HG03196 (cell line): ENCODE results near the gene AGAP2.

Source experiments
- ATAC-seq: cut with Tn5 transposase; IDR thresholded peaks from one replicate; pipeline ENCODE4 v1.9.1; 2021; ENCODE audit not compliant: unreplicated experiment

AGAP2 gene

DNA sequence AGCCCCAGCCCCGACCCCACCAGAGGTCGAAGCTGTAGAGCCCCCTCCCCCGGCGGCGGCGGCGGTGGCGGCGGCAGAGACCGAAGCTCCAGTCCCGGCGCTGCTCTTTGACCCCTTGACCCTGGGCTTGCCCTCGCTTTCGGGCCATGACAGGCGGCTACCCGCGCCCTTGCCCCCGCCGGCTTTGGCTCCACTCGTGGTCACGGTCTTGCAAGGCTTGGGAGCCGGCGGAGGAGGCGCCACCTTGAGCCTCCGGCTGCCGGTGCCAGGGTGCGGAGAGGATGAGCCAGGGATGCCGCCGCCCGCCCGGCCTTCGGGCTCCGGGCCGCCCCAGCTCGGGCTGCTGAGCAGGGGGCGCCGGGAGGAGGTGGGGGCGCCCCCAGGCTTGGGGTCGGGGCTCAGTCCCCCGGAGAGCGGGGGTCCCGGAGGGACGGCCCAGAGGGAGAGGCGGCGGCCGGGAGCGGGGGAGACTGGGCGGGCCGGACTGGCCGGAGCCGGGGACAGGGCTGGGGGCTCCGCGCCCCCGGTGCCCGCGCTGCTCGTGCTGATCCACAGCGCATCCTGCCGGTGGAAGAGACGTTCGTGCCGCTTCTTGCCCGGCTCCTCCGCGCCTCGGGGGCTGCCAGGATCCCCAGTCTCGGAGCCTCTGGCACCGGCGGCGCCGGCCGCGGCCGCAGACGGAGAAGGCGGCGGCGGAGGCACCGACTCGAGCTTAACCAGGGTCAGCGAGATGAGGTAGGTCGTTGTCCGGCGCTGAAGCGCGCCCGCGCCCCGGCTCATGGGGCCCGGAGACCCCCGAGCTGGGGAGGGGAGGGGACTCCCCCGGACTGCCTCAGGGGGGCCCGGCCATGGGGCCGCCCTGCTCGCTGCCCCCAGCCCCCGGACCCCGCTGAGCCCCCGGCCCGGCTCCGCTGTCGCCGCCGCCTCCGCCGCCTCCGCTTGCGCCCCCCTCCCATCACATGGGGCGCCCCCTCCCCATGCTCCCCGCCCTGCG is 778 bp downstream of the AGAP2 start:
- ATAC-seq, result no peak

DNA sequence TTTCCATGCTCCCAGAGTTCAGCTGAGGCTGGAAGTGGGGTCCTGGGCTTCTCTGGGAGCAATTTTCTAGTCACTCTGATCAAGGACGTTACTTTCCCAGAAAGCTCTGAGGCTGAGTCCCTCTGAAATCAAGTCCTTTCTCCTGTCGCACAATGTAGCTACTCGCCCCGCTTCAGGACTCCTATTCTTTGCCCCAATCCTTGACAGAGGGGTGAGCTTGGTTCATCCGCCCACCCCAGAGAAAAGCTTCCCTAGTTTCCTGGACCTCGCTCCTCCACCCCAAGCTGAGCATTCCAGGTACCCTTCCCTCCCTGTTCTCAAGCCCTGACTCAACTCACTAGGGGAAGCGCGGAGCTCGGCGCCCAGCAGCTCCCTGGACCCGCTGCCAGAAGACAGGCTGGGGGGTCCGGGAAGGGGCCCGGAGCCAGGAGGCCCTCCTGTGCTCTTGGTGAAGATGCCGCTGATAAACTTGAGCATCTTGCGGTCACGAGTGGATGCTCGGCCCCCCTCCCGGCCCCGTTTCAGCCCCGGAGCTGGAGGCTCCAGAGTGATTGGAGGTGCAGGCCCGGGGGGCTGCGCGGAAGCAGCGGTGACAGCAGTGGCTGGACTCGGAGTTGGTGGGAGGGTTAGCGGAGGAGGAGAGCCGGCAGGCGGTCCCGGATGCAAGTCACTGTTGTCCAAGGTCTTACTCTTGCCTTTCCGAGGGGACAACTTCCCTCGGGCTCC is 1.6 kb downstream of the AGAP2 start:
- ATAC-seq, result no peak

GRCh38 chr12:57735952-57736740 is 2.4 kb downstream of the AGAP2 start:
- ATAC-seq, result no peak

DNA sequence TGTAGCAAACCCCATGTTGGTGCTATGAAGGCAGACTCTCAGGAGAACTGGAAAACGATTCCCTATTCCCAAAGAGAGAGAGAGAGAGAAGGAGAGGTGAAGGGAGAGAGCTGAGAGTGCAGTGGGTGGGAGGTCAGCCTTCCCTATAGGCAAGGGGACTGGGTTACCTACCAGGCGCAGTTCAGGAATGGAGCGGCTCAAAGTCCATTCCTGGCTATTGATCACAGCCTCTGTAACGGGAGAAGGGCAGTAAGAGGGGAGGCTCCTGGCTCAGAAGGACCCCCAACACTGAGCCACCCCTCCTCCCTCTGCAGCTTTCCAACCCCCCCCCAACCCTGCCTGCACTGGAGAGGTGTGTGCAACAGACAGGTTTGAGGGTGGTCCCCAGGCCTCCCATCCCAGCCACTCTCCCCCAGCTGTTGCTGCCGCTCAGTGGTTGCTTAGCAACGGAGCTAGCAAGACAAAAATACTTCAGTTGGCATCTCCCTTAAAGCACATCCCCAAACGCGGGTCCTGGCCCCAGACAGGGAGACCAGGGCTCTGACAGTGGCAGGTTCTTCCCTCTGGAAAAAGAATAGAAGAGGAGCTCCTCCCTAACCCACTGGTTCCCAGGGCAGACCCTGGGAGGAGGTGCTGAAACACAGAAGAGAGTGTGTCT is 3.2 kb downstream of the AGAP2 start:
- no peak for ATAC-seq

GRCh38 chr12:57734591-57734990 is 4.0 kb downstream of the AGAP2 start:
- ATAC-seq, result no peak

- ATAC-seq, result no peak
Observed at GRCh38 chr12:57733928-57734327, 4.6 kb downstream of the AGAP2 start.

DNA sequence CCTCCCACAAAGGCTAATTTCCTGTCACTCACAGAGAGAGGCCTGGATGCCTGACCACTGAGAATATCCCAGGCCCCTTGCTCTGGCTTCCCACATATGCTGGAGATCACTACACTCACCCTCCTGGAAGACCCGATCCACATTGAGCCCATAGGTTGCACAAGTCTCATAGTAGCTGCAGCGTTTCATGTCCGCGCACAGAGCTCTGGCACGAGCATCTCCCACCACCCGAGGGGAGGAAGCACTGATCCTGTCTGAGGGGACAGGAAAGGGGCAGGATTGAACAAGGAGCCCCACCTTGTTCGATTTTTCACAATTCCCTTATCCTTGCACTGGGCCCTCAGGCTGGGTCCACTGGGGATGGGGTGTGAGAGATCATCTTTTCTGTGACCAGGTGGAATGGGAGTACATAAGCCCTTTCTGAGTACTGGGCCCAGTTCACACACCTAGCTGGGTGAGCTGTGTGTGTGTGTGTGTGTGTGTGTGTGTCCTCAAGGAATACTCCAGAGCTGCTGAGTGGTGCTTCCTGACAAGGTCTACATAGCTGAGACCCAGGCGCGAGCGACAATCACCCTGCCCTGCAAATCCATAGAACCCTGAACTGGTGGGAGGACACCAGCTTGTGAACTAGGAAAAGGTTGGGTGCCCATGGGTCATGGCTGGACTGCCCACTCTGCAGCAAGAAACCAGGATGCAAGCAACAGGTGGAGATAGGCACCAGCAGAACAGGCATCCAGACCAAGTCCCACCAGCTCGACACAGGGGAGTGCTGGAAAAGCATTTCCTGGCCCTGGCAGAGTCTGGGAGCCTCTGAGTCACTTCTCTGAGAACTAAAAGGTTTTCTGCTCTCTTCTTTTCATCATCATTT is 5.6 kb downstream of the AGAP2 start:
- no peak for ATAC-seq

- no peak for ATAC-seq
Observed at GRCh38 chr12:57732270-57732669, 6.3 kb downstream of the AGAP2 start.

DNA sequence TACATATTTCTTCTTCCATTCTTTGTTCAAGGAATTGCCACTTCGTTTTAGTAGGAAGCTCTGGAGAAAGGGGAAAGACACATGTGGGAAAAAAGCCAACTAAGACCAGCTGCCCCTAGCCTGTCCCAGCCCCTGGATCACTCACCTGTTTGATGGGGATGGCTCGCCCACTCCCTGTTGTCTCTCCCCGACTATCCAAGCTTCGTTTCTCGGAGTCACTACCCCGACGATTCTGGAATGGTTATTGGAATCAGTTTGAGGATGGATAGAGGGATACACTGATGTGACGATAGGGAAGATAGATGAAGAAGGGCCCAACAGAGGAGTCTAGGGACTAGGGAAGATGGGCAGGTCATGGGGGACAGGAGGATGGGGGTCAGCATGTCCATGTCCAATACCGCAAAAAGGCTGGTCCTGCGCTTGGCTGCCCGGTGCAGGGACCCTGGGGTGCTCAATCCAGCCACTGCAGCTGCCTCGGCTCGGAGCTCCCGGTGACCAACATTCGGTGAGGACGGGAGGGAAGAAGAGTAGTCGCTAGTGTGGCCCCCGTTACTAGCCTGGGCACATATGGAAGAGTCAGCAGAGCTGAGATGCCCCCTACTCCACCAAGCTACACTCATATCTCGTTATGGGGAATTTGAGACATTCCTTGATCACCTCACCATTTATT is 7.0 kb downstream of the AGAP2 start:
- ATAC-seq, result no peak

DNA sequence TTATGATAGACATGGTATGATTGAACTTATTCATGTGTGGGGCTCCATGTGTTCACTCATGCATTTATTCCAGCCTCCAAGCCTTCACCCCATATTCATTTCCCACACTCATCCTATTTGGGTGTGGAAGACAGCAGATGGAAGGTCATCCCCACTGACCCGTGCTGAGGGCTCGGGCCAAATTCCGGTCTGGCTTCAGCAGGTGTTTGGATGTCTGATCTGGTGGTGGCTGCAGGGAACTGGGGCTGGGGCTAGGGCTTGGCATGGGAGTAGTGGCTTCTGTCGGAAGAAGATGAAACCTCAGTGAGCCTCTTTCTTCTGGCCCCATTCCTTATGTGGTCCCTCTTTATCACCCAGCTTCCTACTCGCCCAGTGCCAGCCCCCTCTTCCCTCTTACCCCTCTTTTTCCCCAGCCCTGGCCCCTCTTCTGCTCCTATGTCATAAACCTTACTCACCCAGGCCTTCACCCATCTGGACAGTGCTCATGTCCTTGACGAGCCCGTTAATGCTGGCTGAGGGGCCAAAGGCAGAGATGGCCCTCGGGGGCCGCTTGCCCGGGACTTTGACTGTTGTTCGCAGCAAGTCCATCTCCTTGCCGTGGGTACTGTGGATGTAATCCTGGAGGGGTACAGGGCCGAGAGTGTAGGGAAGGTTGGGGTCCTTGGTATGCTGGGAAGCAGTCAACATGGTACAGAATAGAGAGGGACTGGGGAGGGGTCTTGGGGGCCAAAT is 8.0 kb downstream of the AGAP2 start:
- no peak for ATAC-seq

- no peak for ATAC-seq
Observed at GRCh38 chr12:57729321-57729844, 9.2 kb downstream of the AGAP2 start.

- no peak for ATAC-seq
Observed at GRCh38 chr12:57727758-57728395, 10.7 kb downstream of the AGAP2 start.

- ATAC-seq, result no peak
Observed at GRCh38 chr12:57726884-57727757, 11.4 kb downstream of the AGAP2 start.

DNA sequence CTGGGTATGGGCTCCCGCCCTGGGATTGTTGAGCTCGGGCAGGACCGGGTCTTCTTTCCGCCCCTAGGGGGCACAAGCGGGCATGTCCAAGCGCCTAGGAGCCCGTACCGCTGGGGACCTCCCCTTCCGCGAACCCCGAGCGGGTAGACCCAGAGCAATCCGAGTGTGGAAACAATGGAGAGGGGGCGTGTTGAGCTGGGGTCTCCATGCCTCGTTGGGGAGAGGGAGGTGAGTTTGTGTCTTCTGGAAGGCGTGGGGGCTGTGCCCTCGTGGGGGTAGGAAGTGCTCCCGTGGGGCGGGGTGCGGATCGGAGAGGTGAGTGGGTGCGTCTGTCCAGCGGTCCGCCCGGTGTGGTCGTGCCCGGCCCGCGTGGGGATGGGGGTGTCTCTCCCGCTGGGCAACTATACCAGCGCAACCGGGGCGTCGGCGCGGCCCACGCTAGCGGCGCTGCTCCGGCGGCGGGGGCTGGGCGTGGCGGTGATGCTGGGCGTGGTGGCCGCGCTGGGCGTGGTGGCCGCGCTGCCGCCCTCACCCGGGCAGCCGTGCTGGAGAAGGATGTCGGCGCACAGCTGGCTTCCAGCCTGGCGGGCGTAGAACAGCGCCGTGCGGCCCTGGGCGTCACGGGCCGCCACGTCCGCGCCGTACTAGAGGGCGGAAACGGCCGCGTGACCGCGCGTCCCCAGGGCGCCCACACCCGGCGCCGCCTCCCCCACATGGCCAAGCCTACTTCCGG is 12.2 kb downstream of the AGAP2 start:
- ATAC-seq, result no peak

- no peak for ATAC-seq
Observed at GRCh38 chr12:57725851-57726150, 12.7 kb downstream of the AGAP2 start.

GRCh38 chr12:57724936-57725740 is 13.4 kb downstream of the AGAP2 start:
- ATAC-seq, result no peak
